Fibroblast of skin of back (primary cell): ENCODE data around the gene BUD13.

Experiments
- DNase-seq: peaks from one replicate; pipeline ENCODE4 v3.0.0-alpha.2; 2013

The BUD13 gene

DNA sequence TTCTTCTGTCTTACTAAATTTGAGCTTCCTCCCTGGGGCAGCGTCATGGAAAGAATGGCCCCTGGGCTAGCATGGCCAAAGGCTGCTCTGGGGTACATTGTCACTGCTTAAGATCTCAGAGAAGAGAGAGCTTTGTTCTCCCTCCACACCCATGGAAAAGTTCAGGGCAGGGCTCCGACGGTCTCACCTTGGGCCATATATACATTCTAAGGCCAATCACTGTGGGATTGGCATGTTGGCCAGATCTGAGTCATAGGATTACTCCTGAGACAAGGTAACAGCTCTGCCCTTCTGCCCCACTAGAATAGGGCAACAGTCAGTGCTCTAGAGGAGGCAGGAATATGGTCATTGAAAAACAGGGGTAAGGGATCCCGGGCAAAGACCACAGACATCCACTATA is 56.2 kb downstream of the BUD13 start:
- no peak for DNase-seq

DNA sequence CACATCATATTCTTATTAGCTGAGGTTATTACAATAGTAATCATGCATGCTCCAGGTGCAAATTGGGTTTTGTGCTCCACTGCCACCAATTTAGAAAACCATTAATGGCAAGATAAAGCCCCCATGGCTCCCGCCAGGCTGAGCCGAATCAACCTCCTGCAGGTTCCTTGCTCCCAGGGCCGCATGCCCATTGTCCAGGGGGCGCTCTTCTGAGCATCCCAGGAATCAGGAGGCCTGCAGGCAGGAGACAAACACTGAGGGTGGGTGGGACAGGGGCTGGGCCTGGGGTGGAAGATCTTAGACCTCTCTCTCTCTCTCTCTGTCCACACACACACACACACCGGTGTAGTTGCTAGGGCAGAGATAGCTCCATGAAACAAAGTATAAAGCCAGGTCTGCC is 57.4 kb downstream of the BUD13 start:
- DNase-seq = no peak

DNA sequence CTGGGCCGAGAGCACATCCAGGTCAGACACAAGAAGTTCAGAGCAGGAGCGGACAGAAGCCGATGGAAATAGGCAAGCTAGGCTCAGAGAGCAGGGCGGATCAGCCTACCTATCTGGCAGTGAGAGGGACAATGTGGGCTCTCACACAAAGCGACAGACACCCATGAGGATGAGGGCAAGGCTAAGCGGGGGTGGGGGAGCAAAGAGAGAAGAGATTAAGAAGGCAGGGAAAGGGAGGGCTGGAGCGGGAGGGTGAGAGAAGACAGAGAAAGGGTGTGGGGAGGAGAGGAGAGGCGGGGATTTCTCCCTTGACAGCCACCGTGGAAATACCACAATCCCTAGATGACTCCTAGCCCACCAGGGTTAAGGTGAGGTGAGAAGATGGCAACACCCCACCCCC is 57.9 kb downstream of the BUD13 start:
- no peak for DNase-seq

DNA sequence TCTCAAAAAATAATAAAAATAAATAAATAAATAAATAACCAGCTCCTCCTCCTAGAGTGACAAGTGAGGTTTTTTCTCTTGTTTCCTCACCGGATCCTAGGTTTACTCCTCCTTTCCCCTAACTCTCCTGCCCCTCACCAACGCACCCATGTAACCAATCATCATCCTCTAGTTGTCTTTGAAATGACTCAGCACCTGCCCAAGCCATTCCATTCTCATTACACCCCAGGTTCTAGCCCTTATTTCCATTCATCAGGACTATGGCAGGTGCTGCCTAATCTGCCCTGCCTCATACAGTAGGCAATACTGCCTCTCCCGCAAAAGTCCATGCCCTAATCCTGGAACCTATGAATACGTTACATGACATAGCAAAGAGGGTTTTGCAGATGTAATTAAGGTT is 60.4 kb downstream of the BUD13 start:
- no peak for DNase-seq

DNA sequence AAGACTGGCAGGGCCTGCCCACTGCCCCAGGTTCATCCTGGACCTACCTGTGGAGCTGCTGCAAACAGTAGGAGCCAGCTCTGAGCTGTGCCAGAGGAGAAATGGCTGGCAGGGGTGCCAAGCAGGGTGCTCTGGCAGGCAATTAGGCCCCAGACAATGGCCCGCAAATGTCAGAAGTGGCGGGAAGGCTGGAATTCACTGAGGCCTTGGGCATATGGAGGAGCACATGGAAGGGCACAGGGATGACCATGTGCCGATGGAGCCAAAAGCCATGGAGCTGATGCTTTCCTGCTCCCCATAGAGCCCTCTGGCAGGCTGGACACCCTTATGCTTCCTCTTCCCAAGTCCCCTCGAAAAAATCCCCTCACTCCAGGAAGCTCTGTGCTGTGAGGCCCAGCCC is 62.0 kb downstream of the BUD13 start:
- no peak for DNase-seq

DNA sequence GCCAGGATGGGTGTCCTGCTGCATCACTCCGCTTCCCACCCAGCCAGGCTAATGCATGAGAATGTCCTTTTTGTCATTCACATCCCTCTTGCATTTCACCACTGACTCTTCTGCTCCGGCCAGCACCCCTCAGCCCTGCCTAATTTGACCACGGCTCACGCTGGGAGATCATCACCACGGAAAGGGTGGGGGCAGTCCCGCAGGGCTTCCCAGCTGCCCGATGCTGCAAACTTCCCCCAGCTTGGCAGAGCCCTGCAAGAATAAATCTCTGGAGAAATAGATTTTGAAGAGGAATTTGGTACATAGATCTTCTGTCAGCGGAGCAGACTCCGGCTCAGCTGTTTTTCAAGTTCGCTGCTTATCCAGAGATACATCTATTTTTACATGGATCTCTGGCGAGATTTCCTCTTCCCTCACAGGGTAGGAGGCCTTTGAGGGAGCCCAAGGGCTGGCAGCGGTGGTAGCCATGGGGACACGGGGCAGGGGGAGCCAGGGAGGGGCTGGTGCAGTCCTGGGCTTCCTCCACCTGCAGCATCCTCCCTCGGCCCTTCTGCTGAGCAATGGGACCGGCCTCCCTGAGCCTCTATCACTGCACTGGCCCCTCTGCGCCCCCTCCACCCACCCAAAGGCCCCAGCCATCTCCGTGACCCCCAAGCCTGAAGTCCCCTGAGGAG is 62.6 kb downstream of the BUD13 start:
- DNase-seq = no peak

DNA sequence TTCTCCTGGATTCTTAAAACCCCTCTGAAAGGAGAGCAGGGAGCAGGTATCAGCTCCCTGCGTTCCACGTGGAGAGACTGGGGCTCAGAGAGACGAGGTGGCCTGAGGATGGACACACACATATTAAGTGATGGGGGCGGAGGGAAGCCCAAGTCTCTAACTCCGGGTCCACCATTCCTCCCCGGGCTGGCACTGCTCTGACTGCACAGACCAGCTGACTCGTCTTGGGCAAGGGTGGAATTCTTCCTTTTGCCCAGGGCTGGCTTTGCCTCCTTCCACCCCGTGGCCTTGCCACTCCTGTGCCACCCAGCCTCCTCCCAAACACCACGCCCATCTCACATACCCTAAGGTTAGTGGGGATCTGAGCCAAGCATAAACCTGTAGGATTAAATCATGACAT is 65.0 kb downstream of the BUD13 start:
- no peak for DNase-seq

DNA sequence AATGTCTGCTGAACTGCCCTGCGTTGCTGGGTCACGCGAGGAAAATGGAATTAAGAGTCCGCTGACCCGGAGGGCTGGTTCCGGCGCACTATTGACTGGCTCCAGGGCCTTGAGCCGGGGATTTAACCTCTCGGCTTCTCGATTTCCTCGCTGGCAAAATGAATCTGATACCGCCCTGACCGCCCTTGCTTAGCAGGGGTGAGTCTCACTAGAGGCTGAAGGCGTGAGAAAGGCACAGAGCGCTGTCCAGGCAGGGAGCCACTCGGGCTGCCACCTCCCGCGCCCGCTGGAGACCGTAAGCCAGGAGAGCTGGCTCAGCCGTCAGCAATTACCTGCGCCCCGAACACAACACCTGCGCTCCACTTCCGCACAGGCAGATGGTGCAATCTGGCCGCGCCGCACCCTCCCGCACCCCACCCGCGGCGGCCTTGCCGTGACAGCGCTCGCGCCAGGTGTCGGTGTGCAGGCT is 65.6 kb downstream of the BUD13 start:
- no peak for DNase-seq

DNA sequence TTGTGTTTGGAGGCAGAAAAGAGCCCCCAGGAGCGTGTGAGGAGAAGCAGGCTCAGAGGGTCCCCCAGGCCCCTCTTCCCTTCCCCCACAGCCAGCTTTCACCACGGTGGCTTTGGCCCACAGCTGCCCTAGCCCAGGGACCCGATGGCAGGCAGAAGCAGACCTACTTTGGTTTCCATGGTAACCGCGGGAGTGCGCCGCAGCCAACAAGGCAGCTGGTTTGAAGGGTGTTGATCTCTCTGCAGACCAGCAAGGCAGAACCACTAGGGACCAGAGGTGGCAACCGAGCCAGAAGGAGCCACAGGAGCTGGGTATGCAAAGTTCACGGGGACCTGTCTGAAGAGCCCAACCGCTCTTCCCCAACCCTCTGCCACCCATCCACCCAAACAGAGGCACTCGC is 69.4 kb downstream of the BUD13 start:
- DNase-seq = peak; percentile 7

DNA sequence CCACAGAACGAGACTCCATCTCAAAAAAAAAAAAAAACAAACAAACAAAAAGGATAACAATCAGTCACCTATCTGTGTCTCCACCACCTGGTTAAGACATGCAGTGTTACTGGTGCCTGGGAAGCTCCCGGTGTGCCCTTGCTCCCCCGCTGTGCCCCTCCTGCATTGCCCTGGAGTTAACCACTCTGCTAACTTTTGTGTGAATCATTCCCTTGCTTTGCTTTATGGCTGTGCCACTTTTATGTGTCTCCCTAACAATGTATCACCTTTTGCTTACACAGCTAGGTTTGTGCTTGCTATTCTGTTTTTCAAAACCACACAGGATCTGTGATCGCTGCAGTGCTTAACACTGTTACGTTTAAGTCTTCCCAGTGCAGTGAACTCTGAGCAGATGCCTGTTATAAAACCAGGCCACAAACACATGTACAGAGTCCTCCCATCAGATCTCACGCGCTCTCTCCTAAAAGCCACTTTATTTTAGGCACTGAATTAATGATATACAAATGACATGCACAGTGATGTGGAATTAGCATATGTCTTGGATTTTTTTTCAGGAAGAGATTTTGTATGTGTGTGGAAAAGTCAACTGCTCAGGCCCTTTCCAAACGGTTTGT is 69.9 kb downstream of the BUD13 start:
- no peak for DNase-seq

DNA sequence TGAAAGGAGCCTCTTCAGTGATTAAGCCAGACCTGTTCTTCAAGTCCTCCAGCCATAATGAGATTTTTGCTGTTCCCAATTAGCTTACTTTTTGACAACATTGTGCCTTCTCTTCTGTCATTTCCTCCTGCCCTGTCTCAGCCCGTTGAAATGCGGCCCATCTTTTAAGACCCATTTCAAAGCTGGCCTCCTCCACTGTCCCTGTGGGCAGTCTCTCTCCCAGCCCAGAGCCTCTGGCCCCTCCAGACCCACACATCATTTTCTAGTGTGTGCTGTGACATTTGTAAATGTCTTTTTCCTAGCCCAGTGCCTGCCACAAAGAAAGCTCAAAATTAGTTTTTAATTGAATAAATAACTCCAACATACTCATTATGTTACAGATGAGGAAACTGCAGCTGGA is 70.9 kb downstream of the BUD13 start:
- DNase-seq = no peak

DNA sequence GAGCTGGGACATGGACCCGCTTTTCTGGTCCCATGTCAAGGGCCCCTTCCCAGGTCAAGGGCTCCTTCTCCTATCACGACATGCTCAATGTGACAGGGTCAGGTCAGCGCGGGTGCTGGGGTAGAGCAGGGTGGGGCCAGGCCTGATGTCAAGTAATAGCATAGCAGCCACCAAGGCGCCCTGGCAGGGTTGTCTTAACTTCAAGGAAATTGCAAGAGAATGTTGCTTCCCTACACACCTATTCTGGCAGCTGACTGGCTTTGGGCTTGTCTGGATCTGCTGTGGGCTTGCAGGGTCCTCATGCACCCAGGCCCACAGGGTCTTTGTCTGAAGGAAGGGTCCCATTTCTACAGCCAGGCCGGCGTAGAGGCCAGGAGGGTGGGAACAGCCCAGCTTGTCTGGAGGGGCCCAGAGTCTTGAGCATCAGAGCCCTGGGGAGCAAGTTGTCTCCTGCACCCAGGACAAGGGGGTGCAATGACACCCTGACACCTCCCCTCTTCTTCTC is 71.4 kb downstream of the BUD13 start:
- no peak for DNase-seq

DNA sequence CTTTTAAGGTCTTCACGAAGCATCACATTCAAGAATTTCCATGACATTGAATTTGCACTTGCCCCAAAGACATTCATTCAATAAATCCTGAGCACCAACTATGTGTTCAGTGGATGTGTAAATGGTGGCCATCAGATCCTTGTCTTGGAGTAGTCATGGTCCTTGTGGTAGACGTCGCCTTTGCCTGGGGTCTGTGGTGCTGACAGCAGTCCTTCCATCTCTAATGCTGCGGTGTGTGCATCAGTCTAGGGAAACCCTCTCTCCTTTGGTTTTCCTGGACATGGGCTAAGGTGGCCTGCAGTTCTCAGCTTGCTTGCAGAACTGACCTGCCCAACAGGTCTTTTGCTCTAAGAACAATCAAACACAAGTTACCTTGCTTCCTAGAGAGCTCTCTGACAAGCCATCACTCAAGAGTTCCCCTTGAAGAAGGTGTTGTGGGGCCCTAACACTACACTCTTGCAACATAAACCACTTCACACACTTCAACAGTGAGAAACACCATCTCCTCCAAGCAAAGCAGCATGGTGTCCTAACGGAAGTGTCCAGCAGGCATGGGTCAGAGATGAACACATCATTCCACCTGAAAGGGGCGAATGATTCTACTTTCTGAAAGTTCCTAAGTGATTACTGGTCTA is 72.1 kb downstream of the BUD13 start:
- no peak for DNase-seq
